ENCODE data around the gene CD300LB. TPM values are rescaled to one million over a fixed set of nuclear protein-coding genes. Genes with fewer than 3 reads are reported as not detected.

The CD300LB gene
- total and polyA plus RNA-seq, 2 experiments from 2014 or later: not detected

- H3K9me2 ChIP-seq (ENCODE audit: insufficient read depth): no peaks in the 10 kb centered on the region
- in situ Hi-C loops (cut with MboI): no loop called here
Measured at GRCh38 chr17:74573169-74573568, 41.9 kb upstream of the CD300LB start.

DNA sequence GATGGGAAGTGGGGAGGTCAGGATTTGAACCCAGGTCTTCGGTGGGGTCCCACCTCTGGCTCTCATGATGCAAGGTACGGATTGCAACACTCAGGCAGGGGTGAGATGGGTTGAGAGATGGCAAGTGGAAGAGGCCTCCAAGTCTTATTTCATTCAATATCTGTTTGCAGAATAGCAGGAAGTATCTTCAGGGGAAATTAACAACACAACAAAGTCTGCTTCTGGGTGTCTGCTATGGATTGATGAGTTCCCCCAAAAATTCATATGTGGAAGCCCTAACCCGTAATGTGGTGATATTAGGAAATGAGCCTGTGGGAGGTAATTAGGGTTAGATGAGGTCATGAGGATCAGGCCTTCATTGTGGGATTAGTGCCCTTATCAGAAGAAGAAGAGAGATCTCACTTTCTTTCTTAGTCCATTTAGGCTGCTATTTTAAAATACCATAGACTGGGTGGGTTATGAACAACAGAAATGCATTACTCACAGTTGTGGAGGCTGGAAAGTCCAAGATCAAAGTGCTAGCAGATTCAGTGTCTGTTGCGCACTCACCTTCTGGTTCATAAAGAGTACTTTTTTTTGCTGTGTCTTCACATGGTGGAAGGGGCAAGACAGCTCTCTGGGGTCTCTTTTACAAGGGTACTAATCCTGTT lies 40.5 kb upstream of the CD300LB start:
- Histone ChIP-seq H2AFZ (no peak overlapping the region), H3K4me3 (no peak overlapping the region), H3K4me1 (ENCODE audit: insufficient read depth) (peaks cover 5% of the 10 kb centered on the region), H3K9me2 (ENCODE audit: insufficient read depth) (no peaks in the 10 kb centered on the region), H3K4me2 (ENCODE audit: unreplicated experiment) (no peak overlapping the region), H3K27ac (no peak overlapping the region), H3K36me3 (ENCODE audit: low read depth) (no peaks in the 10 kb centered on the region), H3K9ac (no peak overlapping the region), H3K9me3 (ENCODE audit: low read depth) (no peaks in the 10 kb centered on the region), H4K20me1 (ENCODE audit: insufficient read depth) (no peaks in the 10 kb centered on the region), H3F3A (ENCODE audit: insufficient read depth) (peaks cover 4% of the 10 kb centered on the region; the same call in 1 of the 2 replicates), H3K79me2 (ENCODE audit: insufficient read depth) (no peaks in the 10 kb centered on the region), H3K27me3 (replicated peaks; ENCODE audit: insufficient read depth) (no peaks in the 10 kb centered on the region)
- WGBS, 2 experiments (ENCODE audit: low coverage in 1 of 2, low lambda C conversion rate in 2 of 2, missing lambda C conversion rate in 2 of 2): 42 to 62% methylated on average over 4 of the region's 4 CpGs
- DNase-seq: no peak
- in situ Hi-C loops (cut with MboI): no loop called here
- no peak for TF ChIP-seq EZH2phosphoT487 (IDR thresholded peaks at IDR 0.05; ENCODE audit: insufficient read depth, low read depth)
- TF ChIP-seq EZH2 (IDR thresholded peaks at IDR 0.05; ENCODE audit: insufficient read depth, poor library complexity, severe bottlenecking): no peak

More at GRCh38 chr17:74573169-74573568, 41.9 kb upstream of the CD300LB start:
- no peak for DNase-seq
- Histone ChIP-seq H4K20me1 (ENCODE audit: insufficient read depth) (no peaks in the 10 kb centered on the region), H3K79me2 (ENCODE audit: insufficient read depth) (no peaks in the 10 kb centered on the region), H3F3A (ENCODE audit: insufficient read depth) (peaks cover 4% of the 10 kb centered on the region; the same call in 1 of the 2 replicates), H3K9me3 (ENCODE audit: low read depth) (no peaks in the 10 kb centered on the region), H3K4me1 (ENCODE audit: insufficient read depth) (peaks cover 5% of the 10 kb centered on the region), H3K4me3 (no peak overlapping the region), H3K36me3 (ENCODE audit: low read depth) (no peaks in the 10 kb centered on the region), H3K27ac (no peak overlapping the region), H3K27me3 (replicated peaks; ENCODE audit: insufficient read depth) (no peaks in the 10 kb centered on the region), H2AFZ (no peak overlapping the region), H3K4me2 (ENCODE audit: unreplicated experiment) (no peak overlapping the region), H3K9ac (no peak overlapping the region)
- 50 to 56% methylated on average over 3 of the region's 3 CpGs for WGBS, 2 experiments (ENCODE audit: low coverage in 1 of 2, low lambda C conversion rate in 2 of 2, missing lambda C conversion rate in 2 of 2)
- TF ChIP-seq EZH2 (IDR thresholded peaks at IDR 0.05; ENCODE audit: insufficient read depth, poor library complexity, severe bottlenecking) (no peak), EZH2phosphoT487 (IDR thresholded peaks at IDR 0.05; ENCODE audit: insufficient read depth, low read depth) (no peak)

- Histone ChIP-seq H3K79me2 (ENCODE audit: insufficient read depth) (no peaks in the 10 kb centered on the region), H3K36me3 (ENCODE audit: low read depth) (no peaks in the 10 kb centered on the region), H3K27me3 (replicated peaks; ENCODE audit: insufficient read depth) (0 out of 2 replicates have a peak, but pooled peaks cover 4% of the 10 kb centered on the region), H3K27ac (peak overlapping the region; percentile 65), H3K4me3 (no peak overlapping the region), H2AFZ (no peak overlapping the region), H3K4me2 (ENCODE audit: unreplicated experiment) (peak overlapping the region; percentile 28), H3F3A (ENCODE audit: insufficient read depth) (peaks cover 4% of the 10 kb centered on the region; the same call in 1 of the 2 replicates), H3K9me2 (ENCODE audit: insufficient read depth) (no peaks in the 10 kb centered on the region), H4K20me1 (ENCODE audit: insufficient read depth) (no peaks in the 10 kb centered on the region), H3K4me1 (ENCODE audit: insufficient read depth) (peaks cover 5% of the 10 kb centered on the region), H3K9me3 (ENCODE audit: low read depth) (no peaks in the 10 kb centered on the region), H3K9ac (peak overlapping the region; percentile 55)
- TF ChIP-seq EZH2 (IDR thresholded peaks at IDR 0.05; ENCODE audit: insufficient read depth, poor library complexity, severe bottlenecking) (no peak), EZH2phosphoT487 (IDR thresholded peaks at IDR 0.05; ENCODE audit: insufficient read depth, low read depth) (no peak)
- 41% methylated on average over 32 of the region's 32 CpGs for WGBS, 2 experiments (ENCODE audit: low coverage in 1 of 2, low lambda C conversion rate in 2 of 2, missing lambda C conversion rate in 2 of 2)
- in situ Hi-C loops (cut with MboI): no loop called here
- DNase-seq: peak; percentile 98
Measured at GRCh38 chr17:74569020-74570003, 38.0 kb upstream of the CD300LB start.

DNA sequence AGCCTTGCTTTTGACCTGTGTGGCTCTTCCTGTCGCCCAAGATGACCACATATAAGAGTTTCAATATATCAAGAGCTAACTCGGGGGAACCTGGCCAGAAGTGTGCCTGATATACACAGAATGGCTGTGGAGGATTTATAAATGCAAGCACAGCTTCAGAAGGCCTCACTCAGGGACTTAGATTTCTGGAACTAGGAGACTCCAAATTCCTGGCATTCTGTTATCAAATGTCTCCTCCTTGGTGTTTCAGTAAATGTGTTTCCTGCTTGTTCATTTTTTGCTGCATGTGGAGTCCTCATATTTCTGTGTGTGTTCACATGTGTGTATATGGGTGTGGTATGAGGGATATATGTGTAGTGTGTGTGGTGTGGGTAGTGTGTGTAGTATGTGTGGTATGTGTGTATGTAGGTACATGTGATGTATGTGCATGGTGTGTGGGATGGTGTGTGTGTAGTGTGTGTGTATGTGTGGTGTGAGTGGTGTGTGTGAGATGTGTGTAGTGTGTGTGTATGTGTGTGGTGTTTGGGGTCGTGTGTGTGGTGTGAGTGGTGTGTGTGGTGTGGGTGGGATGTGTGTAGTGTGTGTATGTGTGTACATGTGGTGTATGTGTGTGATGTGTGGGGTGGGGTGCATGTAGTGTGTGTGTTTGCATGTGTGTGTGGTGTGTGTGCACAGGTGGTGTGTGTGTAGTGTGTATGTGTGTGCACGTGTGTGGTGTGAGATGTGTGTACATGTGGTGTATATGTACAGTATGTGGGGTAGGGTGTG lies 37.0 kb upstream of the CD300LB start:
- no peaks in the 10 kb centered on the region for H3K36me3 ChIP-seq (ENCODE audit: low read depth)
- H3K4me2 ChIP-seq (ENCODE audit: unreplicated experiment): no peak overlapping the region

More for the DNA sequence above, 37.0 kb upstream of the CD300LB start:
- no peak for TF ChIP-seq EZH2phosphoT487 (IDR thresholded peaks at IDR 0.05; ENCODE audit: insufficient read depth, low read depth)
- TF ChIP-seq EZH2 (IDR thresholded peaks at IDR 0.05; ENCODE audit: insufficient read depth, poor library complexity, severe bottlenecking): no peak
- no peaks in the 10 kb centered on the region for H4K20me1 ChIP-seq (ENCODE audit: insufficient read depth)
- in situ Hi-C loops (cut with MboI): no loop called here
- H3K9me2 ChIP-seq (ENCODE audit: insufficient read depth): no peaks in the 10 kb centered on the region
- H3K4me3 ChIP-seq: no peak overlapping the region
- H3K9me3 ChIP-seq (ENCODE audit: low read depth): no peaks in the 10 kb centered on the region
- 0 out of 2 replicates have a peak, but pooled peaks cover 4% of the 10 kb centered on the region for H3K27me3 ChIP-seq (replicated peaks; ENCODE audit: insufficient read depth)
- WGBS, 2 experiments (ENCODE audit: low coverage in 1 of 2, low lambda C conversion rate in 2 of 2, missing lambda C conversion rate in 2 of 2): 57 to 86% methylated on average over 4 of the region's 4 CpGs
- no peak overlapping the region for H3K9ac ChIP-seq
- no peak for DNase-seq
- H3K27ac ChIP-seq: no peak overlapping the region
- H3K79me2 ChIP-seq (ENCODE audit: insufficient read depth): no peaks in the 10 kb centered on the region
- peaks cover 4% of the 10 kb centered on the region; the same call in 1 of the 2 replicates for H3F3A ChIP-seq (ENCODE audit: insufficient read depth)
- peaks cover 5% of the 10 kb centered on the region for H3K4me1 ChIP-seq (ENCODE audit: insufficient read depth)
- H2AFZ ChIP-seq: no peak overlapping the region
